NK-92 treated with Interleukin-12 subunit alpha and Interleukin-12 subunit beta, amount 100 ng/mL, for 24 hours (cell line): ENCODE measurements around the gene NPAS2.

ENCODE experiments used
- DNase-seq: peaks from one replicate; lab custom pipeline; 2025; lab: John Stamatoyannopoulos, UW

Gene NPAS2

GRCh38 chr2:100944617-100945432 lies 124.9 kb downstream of the NPAS2 start:
- DNase-seq, result no peak

GRCh38 chr2:100945433-100945740 lies 125.4 kb downstream of the NPAS2 start:
- DNase-seq, result no peak

- no peak for DNase-seq
Measured at GRCh38 chr2:100945930-100946607, 126.1 kb downstream of the NPAS2 start.

- DNase-seq, result no peak
Measured at GRCh38 chr2:100948942-100949811, 129.2 kb downstream of the NPAS2 start.

- no peak for DNase-seq
Measured at GRCh38 chr2:100952512-100952911, 132.6 kb downstream of the NPAS2 start.

- DNase-seq, result no peak
Measured at GRCh38 chr2:100953406-100954043, 133.6 kb downstream of the NPAS2 start.

- DNase-seq, result no peak
Measured at GRCh38 chr2:100954044-100954420, 134.1 kb downstream of the NPAS2 start.

- no peak for DNase-seq
Measured at GRCh38 chr2:100955226-100955625, 135.3 kb downstream of the NPAS2 start.

- DNase-seq, result no peak
Measured at GRCh38 chr2:100956081-100956480, 136.1 kb downstream of the NPAS2 start.

GRCh38 chr2:100957996-100958653 lies 138.2 kb downstream of the NPAS2 start:
- DNase-seq, result no peak

- DNase-seq, result no peak
Measured at GRCh38 chr2:100959225-100959880, 139.4 kb downstream of the NPAS2 start.

GRCh38 chr2:100960688-100961087 lies 140.7 kb downstream of the NPAS2 start:
- DNase-seq, result no peak

GRCh38 chr2:100962366-100963025 lies 142.6 kb downstream of the NPAS2 start:
- DNase-seq, result no peak

GRCh38 chr2:100963026-100963375 lies 143.1 kb downstream of the NPAS2 start:
- no peak for DNase-seq

GRCh38 chr2:100964222-100964621 lies 144.3 kb downstream of the NPAS2 start:
- DNase-seq, result no peak

- no peak for DNase-seq
Measured at GRCh38 chr2:100964681-100965169, 144.8 kb downstream of the NPAS2 start.

- no peak for DNase-seq
Measured at GRCh38 chr2:100965596-100965995, 145.7 kb downstream of the NPAS2 start.

GRCh38 chr2:100967716-100968115 lies 147.8 kb downstream of the NPAS2 start:
- no peak for DNase-seq

GRCh38 chr2:100968146-100969145 lies 148.5 kb downstream of the NPAS2 start:
- DNase-seq, result no peak
